HepG2 (cell line): ENCODE measurements around the gene PCGF6. TPM values are rescaled to one million over a fixed set of nuclear protein-coding genes. Genes with fewer than 3 reads are reported as not detected.
A peak's percentile ranks its signal among the peaks of the same experiment; 100 is the strongest.

Experiments
- CBX5 ChIP-seq: sonication (generic); formaldehyde crosslinking; IDR thresholded peaks from 2 replicates; pipeline ENCODE4 v1.4.0; 2020; ENCODE audit warnings: missing genetic modification reagents, borderline replicate concordance
- EED ChIP-seq: sonication (generic); formaldehyde crosslinking; IDR thresholded peaks from 2 replicates; pipeline ENCODE4 v1.5.0; 2020; ENCODE audit warnings: mild to moderate bottlenecking, missing genetic modification reagents
- KDM3A ChIP-seq: IDR thresholded peaks from 2 replicates; pipeline ENCODE4 v1.6.1; 2018; ENCODE audit warnings: low read depth, missing compliant biosample characterization
- MED1 ChIP-seq: sonication (generic); formaldehyde crosslinking; IDR thresholded peaks from 2 replicates; pipeline ENCODE4 v1.4.0; 2020; ENCODE audit warnings: missing genetic modification reagents
- NFYC ChIP-seq: IDR thresholded peaks from 2 replicates; pipeline ENCODE4 v1.6.1; 2016; ENCODE audit warnings: missing genetic modification reagents, missing compliant biosample characterization
- RBM39 ChIP-seq: fragments of 200-400 bp; formaldehyde crosslinking; IDR thresholded peaks from one replicate; pipeline ENCODE4 v1.6.1; 2018; ENCODE audit warnings: antibody characterized with exemption, mild to moderate bottlenecking, low read depth, low read length; ENCODE audit not compliant: poor library complexity, severe bottlenecking
- SALL1 ChIP-seq: sonication (generic); formaldehyde crosslinking; IDR thresholded peaks from 2 replicates; pipeline ENCODE4 v1.8.0; 2022; ENCODE audit warnings: mild to moderate bottlenecking, missing genetic modification reagents
- SIX1 ChIP-seq: sonication (generic); formaldehyde crosslinking; IDR thresholded peaks from 2 replicates; pipeline ENCODE4 v1.4.0; 2020; ENCODE audit warnings: missing genetic modification reagents, borderline replicate concordance
- TBP ChIP-seq: sonication (generic); formaldehyde crosslinking; IDR thresholded peaks from 2 replicates; pipeline ENCODE4 v1.5.0; 2020; ENCODE audit warnings: missing genetic modification reagents
- ZFP37 ChIP-seq: sonication (generic); formaldehyde crosslinking; IDR thresholded peaks from 2 replicates; pipeline ENCODE4 v1.4.0; 2020; ENCODE audit warnings: missing genetic modification reagents, borderline replicate concordance
- ZNF282 ChIP-seq: fragments of 450-650 bp; IDR thresholded peaks from 2 replicates; pipeline ENCODE4 v1.6.1; 2018; ENCODE audit not compliant: partially characterized antibody
- ZNF549 ChIP-seq: sonication (generic); formaldehyde crosslinking; IDR thresholded peaks from 2 replicates; pipeline ENCODE4 v1.5.0; 2020; ENCODE audit warnings: missing genetic modification reagents
- ZSCAN30 ChIP-seq: sonication (generic); formaldehyde crosslinking; IDR thresholded peaks from 2 replicates; pipeline ENCODE4 v1.5.0; 2020; ENCODE audit warnings: mild to moderate bottlenecking, missing genetic modification reagents
- ZSCAN9 ChIP-seq: IDR thresholded peaks from 2 replicates; pipeline ENCODE4 v1.6.1; 2016; ENCODE audit warnings: borderline replicate concordance
- polyA plus RNA-seq, 8 experiments: library from polyadenylated mRNA; depleted of rRNA in 3 of 8; stranded (reverse) in 7 of 8; unstranded in 1 of 8; fragments of >200 nt; fragmentation: Illumina TruSeq in 4 of 8; extraction: Trizol in 4 of 8; gene quantifications; 2 replicates each; pipeline versions ENCODE4 v1.2.1 to v1.2.3, GENCODE V29; 2011 to 2016; ENCODE audit warnings: low read depth in 4 of 8, missing spikeins in 1 of 8, mixed read lengths in 1 of 8; ENCODE audit not compliant: insufficient read depth in 1 of 8
- total RNA-seq, 5 experiments: library from RNA; depleted of rRNA; stranded (reverse); fragments of >200 nt; fragmentation: Illumina TruSeq; extraction: Trizol; gene quantifications; 2 replicates each; pipeline ENCODE4 v1.2.3, GENCODE V29; 2016; ENCODE audit warnings: low read depth in 1 of 5
- TF ChIP-seq, protein P1 (sequence below): sonication (generic); formaldehyde crosslinking; IDR thresholded peaks from 2 replicates; pipeline ENCODE4 v1.4.0; 2020; ENCODE audit warnings: missing genetic modification reagents, mild to moderate bottlenecking, borderline replicate concordance
- TF ChIP-seq, protein P2 (sequence below): sonication (generic); formaldehyde crosslinking; IDR thresholded peaks from 2 replicates; pipeline ENCODE4 v1.4.0; 2020; ENCODE audit warnings: missing genetic modification reagents, mild to moderate bottlenecking, borderline replicate concordance
- TF ChIP-seq, protein P3 (sequence below): sonication (generic); formaldehyde crosslinking; IDR thresholded peaks from 2 replicates; pipeline ENCODE4 v1.8.0; 2022; ENCODE audit warnings: low read depth, missing genetic modification reagents
- TF ChIP-seq, protein P4 (sequence below): sonication (generic); formaldehyde crosslinking; IDR thresholded peaks from 2 replicates; pipeline ENCODE4 v1.8.0; 2023; ENCODE audit warnings: mild to moderate bottlenecking, missing genetic modification reagents
- TF ChIP-seq, protein P5 (sequence below): sonication (generic); formaldehyde crosslinking; IDR thresholded peaks from 2 replicates; pipeline ENCODE4 v1.5.1; 2020; ENCODE audit warnings: mild to moderate bottlenecking, missing genetic modification reagents, borderline replicate concordance

Gene PCGF6
- total and polyA plus RNA-seq, 2 of the 13 experiments (the other 11 are each of a cell fraction or from before 2014, with no cell fraction given), result 5.2 to 19.4 TPM

DNA sequence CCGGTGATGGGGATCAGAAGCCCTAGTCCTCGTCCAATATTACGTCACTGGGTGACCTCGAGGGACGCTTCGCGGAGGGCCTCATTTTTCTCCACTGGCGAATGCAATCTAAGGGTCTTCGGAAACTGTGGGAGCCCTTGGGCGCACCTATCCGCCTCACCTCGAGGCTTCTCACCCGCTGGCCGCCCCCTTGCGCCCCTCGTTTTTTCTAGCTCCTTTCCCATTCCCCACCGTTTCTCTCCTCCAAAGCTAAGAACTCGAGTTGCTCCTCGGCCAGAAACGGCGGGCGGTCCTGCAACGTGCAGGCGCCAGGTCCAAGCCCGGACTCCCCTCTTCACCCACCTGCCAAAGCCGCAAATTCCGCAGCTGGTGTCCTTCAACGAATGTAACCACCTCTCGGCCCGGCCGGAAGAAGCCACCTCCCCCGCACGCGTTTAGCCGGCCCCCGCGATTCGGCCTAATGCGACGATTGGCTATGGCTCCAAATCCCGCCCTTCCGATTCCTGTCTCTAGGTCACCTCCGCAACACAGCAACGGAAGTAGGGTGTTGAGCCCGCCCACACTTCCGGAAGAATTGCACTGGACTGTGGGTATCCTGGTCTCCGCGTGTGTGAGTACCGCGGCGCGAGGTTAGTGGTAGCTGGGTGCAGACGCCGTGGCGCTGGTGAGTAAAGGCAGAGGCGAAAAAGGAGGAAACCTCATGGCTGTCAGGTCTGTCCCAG is 45.3 kb upstream of the PCGF6 start, which contains the start of the genes ATP5MK and PDCD11 (continued):
- TF ChIP-seq, protein P1, sequence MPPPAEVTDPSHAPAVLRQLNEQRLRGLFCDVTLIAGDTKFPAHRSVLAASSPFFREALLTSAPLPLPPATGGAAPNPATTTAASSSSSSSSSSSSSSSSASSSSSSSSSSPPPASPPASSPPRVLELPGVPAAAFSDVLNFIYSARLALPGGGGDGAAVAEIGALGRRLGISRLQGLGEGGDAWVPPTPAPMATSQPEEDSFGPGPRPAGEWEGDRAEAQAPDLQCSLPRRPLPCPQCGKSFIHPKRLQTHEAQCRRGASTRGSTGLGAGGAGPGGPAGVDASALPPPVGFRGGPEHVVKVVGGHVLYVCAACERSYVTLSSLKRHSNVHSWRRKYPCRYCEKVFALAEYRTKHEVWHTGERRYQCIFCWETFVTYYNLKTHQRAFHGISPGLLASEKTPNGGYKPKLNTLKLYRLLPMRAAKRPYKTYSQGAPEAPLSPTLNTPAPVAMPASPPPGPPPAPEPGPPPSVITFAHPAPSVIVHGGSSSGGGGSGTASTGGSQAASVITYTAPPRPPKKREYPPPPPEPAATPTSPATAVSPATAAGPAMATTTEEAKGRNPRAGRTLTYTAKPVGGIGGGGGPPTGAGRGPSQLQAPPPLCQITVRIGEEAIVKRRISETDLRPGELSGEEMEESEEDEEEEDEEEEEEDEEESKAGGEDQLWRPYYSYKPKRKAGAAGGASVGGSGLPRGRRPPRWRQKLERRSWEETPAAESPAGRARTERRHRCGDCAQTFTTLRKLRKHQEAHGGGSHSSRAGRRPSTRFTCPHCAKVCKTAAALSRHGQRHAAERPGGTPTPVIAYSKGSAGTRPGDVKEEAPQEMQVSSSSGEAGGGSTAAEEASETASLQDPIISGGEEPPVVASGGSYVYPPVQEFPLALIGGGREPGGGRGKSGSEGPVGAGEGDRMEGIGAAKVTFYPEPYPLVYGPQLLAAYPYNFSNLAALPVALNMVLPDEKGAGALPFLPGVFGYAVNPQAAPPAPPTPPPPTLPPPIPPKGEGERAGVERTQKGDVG (CRISPR knock-in tag), result peak; percentile 8; the same call in 1 of the 2 replicates
- TF ChIP-seq CBX5 (CRISPR knock-in tag) (peak; percentile 69; the same call in 1 of the 2 replicates), MED1 (CRISPR knock-in tag) (peak; percentile 74), KDM3A (CRISPR knock-in tag) (no peak), TBP (CRISPR knock-in tag) (no peak), NFYC (CRISPR knock-in tag) (peak; percentile 93), SIX1 (CRISPR knock-in tag) (no peak), ZSCAN9 (CRISPR knock-in tag) (peak; percentile 90), ZFP37 (peak; percentile 58; the same call in 1 of the 2 replicates), RBM39 (peak; percentile 75), ZSCAN30 (CRISPR knock-in tag) (0 out of 2 replicates have a peak, but pooled peaks have one; percentile 74), ZNF549 (no peak), SALL1 (CRISPR knock-in tag) (no peak; the same call in none of the 2 replicates), ZNF282 (no peak), EED (CRISPR knock-in tag) (no peak)
- TF ChIP-seq, protein P2, sequence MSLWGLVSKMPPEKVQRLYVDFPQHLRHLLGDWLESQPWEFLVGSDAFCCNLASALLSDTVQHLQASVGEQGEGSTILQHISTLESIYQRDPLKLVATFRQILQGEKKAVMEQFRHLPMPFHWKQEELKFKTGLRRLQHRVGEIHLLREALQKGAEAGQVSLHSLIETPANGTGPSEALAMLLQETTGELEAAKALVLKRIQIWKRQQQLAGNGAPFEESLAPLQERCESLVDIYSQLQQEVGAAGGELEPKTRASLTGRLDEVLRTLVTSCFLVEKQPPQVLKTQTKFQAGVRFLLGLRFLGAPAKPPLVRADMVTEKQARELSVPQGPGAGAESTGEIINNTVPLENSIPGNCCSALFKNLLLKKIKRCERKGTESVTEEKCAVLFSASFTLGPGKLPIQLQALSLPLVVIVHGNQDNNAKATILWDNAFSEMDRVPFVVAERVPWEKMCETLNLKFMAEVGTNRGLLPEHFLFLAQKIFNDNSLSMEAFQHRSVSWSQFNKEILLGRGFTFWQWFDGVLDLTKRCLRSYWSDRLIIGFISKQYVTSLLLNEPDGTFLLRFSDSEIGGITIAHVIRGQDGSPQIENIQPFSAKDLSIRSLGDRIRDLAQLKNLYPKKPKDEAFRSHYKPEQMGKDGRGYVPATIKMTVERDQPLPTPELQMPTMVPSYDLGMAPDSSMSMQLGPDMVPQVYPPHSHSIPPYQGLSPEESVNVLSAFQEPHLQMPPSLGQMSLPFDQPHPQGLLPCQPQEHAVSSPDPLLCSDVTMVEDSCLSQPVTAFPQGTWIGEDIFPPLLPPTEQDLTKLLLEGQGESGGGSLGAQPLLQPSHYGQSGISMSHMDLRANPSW (CRISPR knock-in tag), result no peak
- TF ChIP-seq, protein P3, sequence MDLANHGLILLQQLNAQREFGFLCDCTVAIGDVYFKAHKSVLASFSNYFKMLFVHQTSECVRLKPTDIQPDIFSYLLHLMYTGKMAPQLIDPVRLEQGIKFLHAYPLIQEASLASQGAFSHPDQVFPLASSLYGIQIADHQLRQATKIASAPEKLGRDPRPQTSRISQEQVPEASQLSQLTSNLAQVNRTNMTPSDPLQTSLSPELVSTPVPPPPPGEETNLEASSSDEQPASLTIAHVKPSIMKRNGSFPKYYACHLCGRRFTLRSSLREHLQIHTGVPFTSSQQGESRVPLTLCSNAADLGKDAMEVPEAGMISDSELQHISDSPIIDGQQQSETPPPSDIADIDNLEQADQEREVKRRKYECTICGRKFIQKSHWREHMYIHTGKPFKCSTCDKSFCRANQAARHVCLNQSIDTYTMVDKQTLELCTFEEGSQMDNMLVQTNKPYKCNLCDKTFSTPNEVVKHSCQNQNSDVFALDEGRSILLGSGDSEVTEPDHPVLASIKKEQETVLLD (CRISPR knock-in tag), result peak; percentile 55; the same call in 1 of the 2 replicates
- TF ChIP-seq, protein P4, sequence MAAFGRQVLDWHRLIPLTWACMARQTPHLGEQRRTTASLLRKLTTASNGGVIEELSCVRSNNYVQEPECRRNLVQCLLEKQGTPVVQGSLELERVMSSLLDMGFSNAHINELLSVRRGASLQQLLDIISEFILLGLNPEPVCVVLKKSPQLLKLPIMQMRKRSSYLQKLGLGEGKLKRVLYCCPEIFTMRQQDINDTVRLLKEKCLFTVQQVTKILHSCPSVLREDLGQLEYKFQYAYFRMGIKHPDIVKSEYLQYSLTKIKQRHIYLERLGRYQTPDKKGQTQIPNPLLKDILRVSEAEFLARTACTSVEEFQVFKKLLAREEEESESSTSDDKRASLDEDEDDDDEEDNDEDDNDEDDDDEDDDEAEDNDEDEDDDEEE (CRISPR knock-in tag), result no peak; the same call in 1 of the 2 replicates
- TF ChIP-seq, protein P5, sequence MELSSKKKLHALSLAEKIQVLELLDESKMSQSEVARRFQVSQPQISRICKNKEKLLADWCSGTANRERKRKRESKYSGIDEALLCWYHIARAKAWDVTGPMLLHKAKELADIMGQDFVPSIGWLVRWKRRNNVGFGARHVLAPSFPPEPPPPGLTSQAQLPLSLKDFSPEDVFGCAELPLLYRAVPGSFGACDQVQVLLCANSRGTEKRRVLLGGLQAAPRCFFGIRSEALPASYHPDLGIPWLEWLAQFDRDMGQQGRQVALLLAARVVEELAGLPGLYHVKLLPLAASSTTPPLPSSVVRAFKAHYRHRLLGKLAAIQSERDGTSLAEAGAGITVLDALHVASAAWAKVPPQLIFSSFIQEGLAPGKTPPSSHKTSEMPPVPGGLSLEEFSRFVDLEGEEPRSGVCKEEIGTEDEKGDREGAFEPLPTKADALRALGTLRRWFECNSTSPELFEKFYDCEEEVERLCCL (CRISPR knock-in tag), result no peak
